ENCODE data around the gene BRAT1.
"Not testable (repeated sequence)": the region's sequence is repeated elsewhere in the genome, so short reads cannot be mapped to it uniquely, and the experiment has no call there.

DNA sequence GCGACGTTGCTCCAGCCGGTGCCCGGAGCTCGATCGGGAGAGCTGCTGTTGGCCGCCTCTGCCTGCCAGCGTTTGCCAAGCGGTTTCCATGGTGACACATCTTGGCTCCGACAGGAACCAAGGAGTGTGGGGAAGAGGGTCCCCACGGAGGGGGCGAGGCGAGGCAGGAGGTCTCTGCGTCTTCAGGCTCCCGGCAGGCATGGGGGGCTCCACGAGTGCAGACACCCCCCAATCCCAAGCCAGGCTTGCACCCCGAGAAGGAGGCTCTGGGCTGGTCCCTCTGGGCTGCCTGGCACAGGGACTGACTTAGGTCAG lies 23.6 kb downstream of the BRAT1 start:
- TF ChIP-seq, protein P1, sequence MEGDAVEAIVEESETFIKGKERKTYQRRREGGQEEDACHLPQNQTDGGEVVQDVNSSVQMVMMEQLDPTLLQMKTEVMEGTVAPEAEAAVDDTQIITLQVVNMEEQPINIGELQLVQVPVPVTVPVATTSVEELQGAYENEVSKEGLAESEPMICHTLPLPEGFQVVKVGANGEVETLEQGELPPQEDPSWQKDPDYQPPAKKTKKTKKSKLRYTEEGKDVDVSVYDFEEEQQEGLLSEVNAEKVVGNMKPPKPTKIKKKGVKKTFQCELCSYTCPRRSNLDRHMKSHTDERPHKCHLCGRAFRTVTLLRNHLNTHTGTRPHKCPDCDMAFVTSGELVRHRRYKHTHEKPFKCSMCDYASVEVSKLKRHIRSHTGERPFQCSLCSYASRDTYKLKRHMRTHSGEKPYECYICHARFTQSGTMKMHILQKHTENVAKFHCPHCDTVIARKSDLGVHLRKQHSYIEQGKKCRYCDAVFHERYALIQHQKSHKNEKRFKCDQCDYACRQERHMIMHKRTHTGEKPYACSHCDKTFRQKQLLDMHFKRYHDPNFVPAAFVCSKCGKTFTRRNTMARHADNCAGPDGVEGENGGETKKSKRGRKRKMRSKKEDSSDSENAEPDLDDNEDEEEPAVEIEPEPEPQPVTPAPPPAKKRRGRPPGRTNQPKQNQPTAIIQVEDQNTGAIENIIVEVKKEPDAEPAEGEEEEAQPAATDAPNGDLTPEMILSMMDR (IDR thresholded peaks at IDR 0.05; ENCODE audit: low read depth, low read length, poor library complexity, severe bottlenecking) = not testable (repeated sequence)
- TF ChIP-seq EZH2phosphoT487 (IDR thresholded peaks at IDR 0.05; ENCODE audit: borderline replicate concordance, low read length) = not testable (repeated sequence)

All from DOHH2 (cell line).